ENCODE results near the gene GSN. TPM values are rescaled to one million over a fixed set of nuclear protein-coding genes. Genes with fewer than 3 reads are reported as not detected.

The GSN gene
- total RNA-seq, 2 experiments from 2014 or later = 1.9 to 2.2 TPM

GRCh38 chr9:121221664-121222055, 46.3 kb upstream of the GSN start:
- DNase-seq (no peak), ATAC-seq (no peak)
- Mint-ChIP-seq H3K36me3 (ENCODE audit: low read depth) (no peaks in the 10 kb centered on the region), H3K4me1 (ENCODE audit: low read depth) (peaks cover 4% of the 10 kb centered on the region), H3K27ac (no peak overlapping the region), H3K4me3 (no peak overlapping the region), H3K9me3 (no peaks in the 10 kb centered on the region), H3K27me3 (no peaks in the 10 kb centered on the region)
- TF ChIP-seq CTCF (IDR thresholded peaks at IDR 0.05) = no peak
- POLR2A ChIA-PET = no interaction called here
- intact Hi-C loops (cut with micrococcal nuclease) = no loop called here
- CTCF ChIA-PET = interaction anchor here (0.7 to 1.2 kb wide), 6 partner anchors 8 to 98 kb away, joined by 3 to 4 read pairs (median 4); no protein-coding TSS in a partner anchor

- no peak overlapping the region for H3K27ac Mint-ChIP-seq
- CTCF ChIA-PET = interaction anchor here (0.7 to 2.0 kb wide), 8 partner anchors 9 to 97 kb away, joined by 3 to 10 read pairs (median 4); partner anchors contain the start of genes GSN and RAB14
Measured at GRCh38 chr9:121222524-121223171, 45.3 kb upstream of the GSN start.

GRCh38 chr9:121225240-121225639, 42.7 kb upstream of the GSN start:
- Mint-ChIP-seq H3K9me3 (no peaks in the 10 kb centered on the region), H3K36me3 (ENCODE audit: low read depth) (no peaks in the 10 kb centered on the region), H3K27me3 (no peaks in the 10 kb centered on the region), H3K27ac (no peak overlapping the region), H3K4me1 (ENCODE audit: low read depth) (peaks cover under 1% of the 10 kb centered on the region), H3K4me3 (no peak overlapping the region)
- CTCF ChIA-PET = interaction anchor here (1.2 to 3.0 kb wide), 3 partner anchors 8 to 95 kb away, joined by 3 to 18 read pairs (median 7); no protein-coding TSS in a partner anchor
- TF ChIP-seq CTCF (IDR thresholded peaks at IDR 0.05) = no peak
- no peak for ATAC-seq
- intact Hi-C loops (cut with micrococcal nuclease) = no loop called here
- POLR2A ChIA-PET = no interaction called here
- DNase-seq = no peak

More at GRCh38 chr9:121222524-121223171, 45.3 kb upstream of the GSN start:
- Mint-ChIP-seq H3K9me3 (no peaks in the 10 kb centered on the region), H3K4me3 (no peak overlapping the region), H3K36me3 (ENCODE audit: low read depth) (no peaks in the 10 kb centered on the region), H3K27me3 (no peaks in the 10 kb centered on the region), H3K4me1 (ENCODE audit: low read depth) (peaks cover 4% of the 10 kb centered on the region)
- POLR2A ChIA-PET = no interaction called here
- TF ChIP-seq CTCF (IDR thresholded peaks at IDR 0.05) = peak; percentile 80
- ATAC-seq (no peak), DNase-seq (no peak)
- intact Hi-C loops (cut with micrococcal nuclease) = no loop called here

GRCh38 chr9:121226175-121226574, 41.8 kb upstream of the GSN start:
- no peaks in the 10 kb centered on the region for H3K4me1 Mint-ChIP-seq (ENCODE audit: low read depth)
- H3K36me3 Mint-ChIP-seq (ENCODE audit: low read depth) = no peaks in the 10 kb centered on the region
- intact Hi-C loops (cut with micrococcal nuclease) = no loop called here
- TF ChIP-seq CTCF (IDR thresholded peaks at IDR 0.05) = no peak
- H3K27me3 Mint-ChIP-seq = no peaks in the 10 kb centered on the region
- CTCF ChIA-PET = interaction anchor here (1.2 to 3.0 kb wide), 3 partner anchors 13 to 94 kb away, joined by 3 to 18 read pairs (median 7); no protein-coding TSS in a partner anchor
- H3K4me3 Mint-ChIP-seq = no peak overlapping the region
- ATAC-seq (no peak), DNase-seq (no peak)
- H3K27ac Mint-ChIP-seq = no peak overlapping the region
- H3K9me3 Mint-ChIP-seq = no peaks in the 10 kb centered on the region
- POLR2A ChIA-PET = no interaction called here

GRCh38 chr9:121227862-121228261, 40.1 kb upstream of the GSN start:
- ATAC-seq (no peak), DNase-seq (no peak)
- no peaks in the 10 kb centered on the region for H3K9me3 Mint-ChIP-seq
- H3K4me3 Mint-ChIP-seq = no peak overlapping the region
- ChIA-PET POLR2A (interaction anchor here (0.6 kb wide), 1 partner anchor 43 kb away, joined by 3 read pairs; no protein-coding TSS in a partner anchor), CTCF (interaction anchor here (1.2 to 2.7 kb wide), 2 partner anchors 12 to 92 kb away, joined by 3 to 7 read pairs; no protein-coding TSS in a partner anchor)
- H3K4me1 Mint-ChIP-seq (ENCODE audit: low read depth) = no peaks in the 10 kb centered on the region
- H3K36me3 Mint-ChIP-seq (ENCODE audit: low read depth) = no peaks in the 10 kb centered on the region
- no peaks in the 10 kb centered on the region for H3K27me3 Mint-ChIP-seq
- intact Hi-C loops (cut with micrococcal nuclease) = no loop called here
- H3K27ac Mint-ChIP-seq = no peak overlapping the region
- TF ChIP-seq CTCF (IDR thresholded peaks at IDR 0.05) = no peak

All from activated CD8-positive, alpha-beta T cell treated with anti-CD3 and anti-CD28 coated beads for 36 hours (primary cell).